ENCODE measurements around the gene NAMPT.

- TF ChIP-seq CTCF (IDR thresholded peaks at IDR 0.05) (no peak), POLR2A (IDR thresholded peaks at IDR 0.05) (no peak)
Measured at GRCh38 chr7:106313456-106313901, 28.7 kb upstream of the NAMPT start.

Measured in right lobe of liver (tissue), 4 donors.